Measurements from ENCODE around the gene SKOR1. TPM values are rescaled to one million over a fixed set of nuclear protein-coding genes. Genes with fewer than 3 reads are reported as not detected.

The SKOR1 gene
- total RNA-seq, 1 donor, result 0.36 TPM

DNA sequence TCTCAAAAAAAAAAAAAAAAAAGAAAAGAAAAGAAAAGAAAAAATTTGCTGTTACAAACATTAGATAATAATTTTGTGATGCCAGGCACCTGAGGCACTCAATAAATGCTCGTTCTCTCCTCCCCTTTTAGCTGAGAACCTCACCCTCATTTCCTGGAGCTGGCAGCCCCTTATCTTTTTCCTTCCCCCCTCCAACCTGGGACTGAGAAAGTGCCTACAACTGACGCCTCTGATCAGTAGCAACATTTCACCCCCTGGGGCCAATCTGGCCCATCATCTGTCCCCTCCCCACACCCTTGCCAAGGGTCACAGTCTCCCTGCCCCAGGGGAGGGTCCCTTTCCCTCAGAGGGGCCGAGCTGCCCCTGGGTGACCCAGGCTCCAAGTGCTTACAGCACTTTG lies 27.1 kb downstream of the SKOR1 start:
- Histone ChIP-seq H3K36me3 (ENCODE audit: insufficient read depth, low read length) (no peaks in the 10 kb centered on the region), H3K4me2 (ENCODE audit: insufficient read depth, low read length) (no peak overlapping the region), H3K4me1 (ENCODE audit: insufficient read depth, low read length) (peaks cover 6% of the 10 kb centered on the region), H3K27ac (ENCODE audit: low read depth, low read length) (no peak overlapping the region), H3K27me3 (ENCODE audit: insufficient read depth, low read length) (peaks cover 11% of the 10 kb centered on the region), H3K4me3 (ENCODE audit: insufficient read depth, low read length) (no peak overlapping the region), H3K79me2 (ENCODE audit: insufficient read depth, low read length) (no peaks in the 10 kb centered on the region), H2AFZ (ENCODE audit: low read length) (no peak overlapping the region), H3K9me3 (ENCODE audit: low read depth, low read length) (no peaks in the 10 kb centered on the region), H4K20me1 (ENCODE audit: insufficient read depth, low read length) (no peaks in the 10 kb centered on the region)
- TF ChIP-seq, protein P1, sequence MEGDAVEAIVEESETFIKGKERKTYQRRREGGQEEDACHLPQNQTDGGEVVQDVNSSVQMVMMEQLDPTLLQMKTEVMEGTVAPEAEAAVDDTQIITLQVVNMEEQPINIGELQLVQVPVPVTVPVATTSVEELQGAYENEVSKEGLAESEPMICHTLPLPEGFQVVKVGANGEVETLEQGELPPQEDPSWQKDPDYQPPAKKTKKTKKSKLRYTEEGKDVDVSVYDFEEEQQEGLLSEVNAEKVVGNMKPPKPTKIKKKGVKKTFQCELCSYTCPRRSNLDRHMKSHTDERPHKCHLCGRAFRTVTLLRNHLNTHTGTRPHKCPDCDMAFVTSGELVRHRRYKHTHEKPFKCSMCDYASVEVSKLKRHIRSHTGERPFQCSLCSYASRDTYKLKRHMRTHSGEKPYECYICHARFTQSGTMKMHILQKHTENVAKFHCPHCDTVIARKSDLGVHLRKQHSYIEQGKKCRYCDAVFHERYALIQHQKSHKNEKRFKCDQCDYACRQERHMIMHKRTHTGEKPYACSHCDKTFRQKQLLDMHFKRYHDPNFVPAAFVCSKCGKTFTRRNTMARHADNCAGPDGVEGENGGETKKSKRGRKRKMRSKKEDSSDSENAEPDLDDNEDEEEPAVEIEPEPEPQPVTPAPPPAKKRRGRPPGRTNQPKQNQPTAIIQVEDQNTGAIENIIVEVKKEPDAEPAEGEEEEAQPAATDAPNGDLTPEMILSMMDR (IDR thresholded peaks at IDR 0.05; ENCODE audit: extremely low read depth, low read depth, low read length), result no peak
- DNase-seq (ENCODE audit: insufficient read length, low spot score, missing footprints), result no peak

DNA sequence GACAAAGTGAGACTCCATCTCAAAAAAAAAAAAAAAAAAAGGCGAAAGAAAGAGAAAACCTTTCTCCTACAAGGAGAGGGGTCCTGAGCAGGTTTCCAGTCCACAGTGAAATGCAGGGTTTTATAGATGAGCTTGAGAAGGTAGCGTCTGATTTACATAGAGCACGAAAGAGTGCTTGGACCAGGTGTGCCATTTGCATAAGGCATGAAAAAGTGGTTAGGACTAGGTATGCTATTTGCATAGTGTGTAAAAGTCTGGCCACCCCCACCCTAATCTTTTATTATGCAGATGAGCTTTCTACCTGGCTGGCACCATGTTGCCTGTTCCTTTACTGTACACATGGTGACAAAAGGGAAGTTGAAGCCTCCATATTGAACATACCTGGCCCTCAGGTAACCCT lies 28.1 kb downstream of the SKOR1 start:
- Histone ChIP-seq H3K27ac (ENCODE audit: low read depth, low read length) (no peak overlapping the region), H3K4me1 (ENCODE audit: insufficient read depth, low read length) (peaks cover 6% of the 10 kb centered on the region), H3K79me2 (ENCODE audit: insufficient read depth, low read length) (no peaks in the 10 kb centered on the region), H3K4me3 (ENCODE audit: insufficient read depth, low read length) (no peak overlapping the region), H3K27me3 (ENCODE audit: insufficient read depth, low read length) (peaks cover 3% of the 10 kb centered on the region), H3K36me3 (ENCODE audit: insufficient read depth, low read length) (no peaks in the 10 kb centered on the region), H3K4me2 (ENCODE audit: insufficient read depth, low read length) (no peak overlapping the region), H2AFZ (ENCODE audit: low read length) (no peak overlapping the region), H3K9me3 (ENCODE audit: low read depth, low read length) (no peaks in the 10 kb centered on the region), H4K20me1 (ENCODE audit: insufficient read depth, low read length) (no peaks in the 10 kb centered on the region)
- no peak for DNase-seq (ENCODE audit: insufficient read length, low spot score, missing footprints)
- TF ChIP-seq, protein P1 (IDR thresholded peaks at IDR 0.05; ENCODE audit: extremely low read depth, low read depth, low read length), result no peak

DNA sequence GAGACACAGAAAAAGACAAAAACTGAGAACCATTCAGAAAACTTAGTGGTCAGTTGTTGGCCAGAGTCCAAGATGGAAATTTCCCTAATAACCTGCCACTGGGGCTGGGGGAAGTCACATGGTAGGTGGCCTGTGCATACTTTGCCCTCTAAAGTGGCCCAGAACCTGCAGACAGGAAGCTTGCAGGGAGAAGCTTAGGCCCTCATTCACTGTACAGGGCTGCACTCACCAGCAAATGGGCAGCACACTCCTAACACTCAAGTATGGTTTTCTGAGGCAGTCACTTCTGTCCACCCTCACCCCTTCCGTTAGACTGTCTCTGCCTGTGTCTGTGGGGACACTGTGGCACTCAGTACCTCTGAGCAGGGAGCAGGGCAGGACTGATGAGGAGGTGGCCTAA lies 29.0 kb downstream of the SKOR1 start:
- Histone ChIP-seq H3K4me2 (ENCODE audit: insufficient read depth, low read length) (no peak overlapping the region), H3K27ac (ENCODE audit: low read depth, low read length) (no peak overlapping the region), H3K79me2 (ENCODE audit: insufficient read depth, low read length) (no peaks in the 10 kb centered on the region), H3K4me3 (ENCODE audit: insufficient read depth, low read length) (no peak overlapping the region), H4K20me1 (ENCODE audit: insufficient read depth, low read length) (no peaks in the 10 kb centered on the region), H3K4me1 (ENCODE audit: insufficient read depth, low read length) (peaks cover 6% of the 10 kb centered on the region), H3K27me3 (ENCODE audit: insufficient read depth, low read length) (no peaks in the 10 kb centered on the region), H3K36me3 (ENCODE audit: insufficient read depth, low read length) (no peaks in the 10 kb centered on the region), H3K9me3 (ENCODE audit: low read depth, low read length) (no peaks in the 10 kb centered on the region), H2AFZ (ENCODE audit: low read length) (no peak overlapping the region)
- TF ChIP-seq, protein P1 (IDR thresholded peaks at IDR 0.05; ENCODE audit: extremely low read depth, low read depth, low read length), result no peak
- peak; percentile 55 for DNase-seq (ENCODE audit: insufficient read length, low spot score, missing footprints)

DNA sequence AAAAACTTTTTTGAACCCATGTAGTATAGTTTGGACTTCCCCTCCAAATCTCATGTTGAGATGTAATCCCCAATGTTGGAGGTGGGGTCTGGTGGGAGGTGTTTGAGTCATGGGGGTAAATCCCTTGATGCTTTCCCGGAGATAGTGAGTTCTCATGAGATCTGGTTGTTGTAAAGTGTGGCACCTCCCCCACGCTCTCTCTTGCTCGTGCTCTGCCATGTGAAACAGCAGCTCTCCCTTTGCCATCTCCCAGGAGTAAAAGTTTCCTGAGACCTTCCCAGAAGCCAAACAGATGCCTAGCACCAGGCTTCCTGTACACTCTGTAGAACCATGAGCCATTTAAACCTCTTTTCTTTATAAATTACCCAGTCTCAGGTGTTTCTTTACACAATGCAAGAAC lies 30.5 kb downstream of the SKOR1 start:
- no peak overlapping the region for H3K4me2 ChIP-seq (ENCODE audit: insufficient read depth, low read length)
- no peak overlapping the region for H3K4me3 ChIP-seq (ENCODE audit: insufficient read depth, low read length)
- no peaks in the 10 kb centered on the region for H3K9me3 ChIP-seq (ENCODE audit: low read depth, low read length)
- no peaks in the 10 kb centered on the region for H3K27me3 ChIP-seq (ENCODE audit: insufficient read depth, low read length)
- no peak for DNase-seq (ENCODE audit: insufficient read length, low spot score, missing footprints)
- no peaks in the 10 kb centered on the region for H4K20me1 ChIP-seq (ENCODE audit: insufficient read depth, low read length)
- no peak overlapping the region for H3K27ac ChIP-seq (ENCODE audit: low read depth, low read length)
- H3K36me3 ChIP-seq (ENCODE audit: insufficient read depth, low read length), result no peaks in the 10 kb centered on the region
- H3K79me2 ChIP-seq (ENCODE audit: insufficient read depth, low read length), result no peaks in the 10 kb centered on the region
- H2AFZ ChIP-seq (ENCODE audit: low read length), result no peak overlapping the region
- peaks cover 5% of the 10 kb centered on the region for H3K4me1 ChIP-seq (ENCODE audit: insufficient read depth, low read length)
- TF ChIP-seq, protein P1 (IDR thresholded peaks at IDR 0.05; ENCODE audit: extremely low read depth, low read depth, low read length), result no peak
